Astrocyte of the spinal cord (primary cell): Measurements from ENCODE around the gene CCNYL1.

Experiments
- DNase-seq: peaks from one replicate; pipeline ENCODE4 v3.0.0; 2011; ENCODE audit warnings: low read depth, low spot score
- H3K4me3 ChIP-seq: 2 replicates; pipeline ENCODE4 v1.5.1; 2011; ENCODE audit warnings: low read depth, mild to moderate bottlenecking, low read length, moderate library complexity
- in situ Hi-C: cut with HindIII; loops from 2 replicates; pipeline ENCODE4 v1.10.0; 2017; ENCODE audit warnings: low sequenced_read_pairs
- TF ChIP-seq, protein P1 (sequence below): IDR thresholded peaks from 2 replicates; pipeline ENCODE4 v1.5.1; 2012; ENCODE audit warnings: low read depth, mild to moderate bottlenecking, low read length, inconsistent platforms

CCNYL1 gene

DNA sequence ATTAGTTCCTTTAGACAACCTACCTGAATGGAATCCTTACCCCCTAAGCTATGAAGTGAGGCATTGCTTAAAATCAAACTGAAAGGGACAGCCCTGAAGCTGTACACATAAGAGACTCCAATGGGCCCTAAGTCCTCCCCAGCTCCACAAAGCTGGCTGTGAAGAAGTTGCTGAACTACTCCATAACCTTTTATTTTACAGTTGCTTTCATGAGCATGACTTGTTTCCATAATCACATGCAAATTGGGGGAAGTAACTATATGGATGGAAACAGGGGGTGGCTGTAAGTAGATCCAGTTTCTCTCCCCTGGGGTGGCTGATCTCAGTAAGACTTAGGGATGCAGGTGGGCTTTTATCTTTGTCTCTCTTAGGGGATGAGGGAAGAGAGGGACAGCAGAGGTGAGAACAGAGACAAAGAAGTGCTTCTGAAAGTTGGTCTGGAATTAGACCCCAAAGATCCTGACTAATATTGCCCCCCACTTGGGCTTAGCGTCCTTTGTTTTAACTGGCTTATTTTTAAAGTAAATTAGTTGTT lies 52.7 kb downstream of the CCNYL1 start:
- no peak overlapping the region for H3K4me3 ChIP-seq
- TF ChIP-seq, protein P1, sequence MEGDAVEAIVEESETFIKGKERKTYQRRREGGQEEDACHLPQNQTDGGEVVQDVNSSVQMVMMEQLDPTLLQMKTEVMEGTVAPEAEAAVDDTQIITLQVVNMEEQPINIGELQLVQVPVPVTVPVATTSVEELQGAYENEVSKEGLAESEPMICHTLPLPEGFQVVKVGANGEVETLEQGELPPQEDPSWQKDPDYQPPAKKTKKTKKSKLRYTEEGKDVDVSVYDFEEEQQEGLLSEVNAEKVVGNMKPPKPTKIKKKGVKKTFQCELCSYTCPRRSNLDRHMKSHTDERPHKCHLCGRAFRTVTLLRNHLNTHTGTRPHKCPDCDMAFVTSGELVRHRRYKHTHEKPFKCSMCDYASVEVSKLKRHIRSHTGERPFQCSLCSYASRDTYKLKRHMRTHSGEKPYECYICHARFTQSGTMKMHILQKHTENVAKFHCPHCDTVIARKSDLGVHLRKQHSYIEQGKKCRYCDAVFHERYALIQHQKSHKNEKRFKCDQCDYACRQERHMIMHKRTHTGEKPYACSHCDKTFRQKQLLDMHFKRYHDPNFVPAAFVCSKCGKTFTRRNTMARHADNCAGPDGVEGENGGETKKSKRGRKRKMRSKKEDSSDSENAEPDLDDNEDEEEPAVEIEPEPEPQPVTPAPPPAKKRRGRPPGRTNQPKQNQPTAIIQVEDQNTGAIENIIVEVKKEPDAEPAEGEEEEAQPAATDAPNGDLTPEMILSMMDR = no peak
- in situ Hi-C loops = no loop called here
- DNase-seq = no peak

DNA sequence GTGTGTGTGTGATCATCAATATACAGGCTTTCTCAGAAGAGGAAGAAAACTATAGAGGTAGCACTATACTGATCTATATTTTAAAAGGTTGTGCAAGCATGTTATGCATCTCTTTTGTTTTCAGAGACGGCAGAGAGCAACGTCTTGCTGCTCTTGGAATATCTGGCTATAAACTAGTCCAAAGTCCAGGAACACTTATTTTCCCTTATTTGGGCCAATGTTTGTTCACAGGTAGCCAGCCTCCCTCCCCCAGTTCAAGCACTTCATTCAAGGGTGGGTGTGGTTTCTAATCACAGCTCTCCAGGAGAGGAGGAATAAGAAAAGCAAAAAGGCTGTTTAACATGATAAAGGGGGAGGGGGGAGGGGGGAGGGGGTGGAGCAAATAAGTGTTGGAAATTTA lies 54.1 kb downstream of the CCNYL1 start:
- in situ Hi-C loops = no loop called here
- TF ChIP-seq, protein P1 = no peak
- no peak overlapping the region for H3K4me3 ChIP-seq
- DNase-seq = no peak

DNA sequence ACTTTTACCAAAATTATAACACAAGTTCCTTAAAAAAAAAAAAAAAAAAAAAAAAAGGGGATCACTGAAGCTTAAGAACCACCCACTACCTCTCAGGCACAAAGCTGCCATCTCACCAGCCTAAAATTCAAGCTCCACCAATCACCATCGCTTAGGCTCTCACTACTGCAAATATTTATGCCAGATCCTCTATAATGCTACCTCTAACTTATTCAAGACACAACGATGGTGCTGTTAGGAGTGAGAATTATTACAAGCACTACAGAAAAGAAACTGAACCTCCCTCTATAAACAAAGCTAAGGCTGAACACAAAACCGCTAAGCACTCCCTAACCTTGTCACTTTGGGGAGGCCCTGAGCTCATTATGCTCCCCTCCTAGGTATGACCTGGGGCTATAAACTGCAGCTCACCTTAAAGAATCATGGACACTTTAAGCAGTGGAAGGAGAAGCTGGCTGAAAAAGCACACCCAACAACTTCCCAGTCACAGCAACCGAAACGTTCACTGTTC lies 54.7 kb downstream of the CCNYL1 start:
- no peak overlapping the region for H3K4me3 ChIP-seq
- DNase-seq = no peak
- TF ChIP-seq, protein P1 = no peak
- in situ Hi-C loops = no loop called here

DNA sequence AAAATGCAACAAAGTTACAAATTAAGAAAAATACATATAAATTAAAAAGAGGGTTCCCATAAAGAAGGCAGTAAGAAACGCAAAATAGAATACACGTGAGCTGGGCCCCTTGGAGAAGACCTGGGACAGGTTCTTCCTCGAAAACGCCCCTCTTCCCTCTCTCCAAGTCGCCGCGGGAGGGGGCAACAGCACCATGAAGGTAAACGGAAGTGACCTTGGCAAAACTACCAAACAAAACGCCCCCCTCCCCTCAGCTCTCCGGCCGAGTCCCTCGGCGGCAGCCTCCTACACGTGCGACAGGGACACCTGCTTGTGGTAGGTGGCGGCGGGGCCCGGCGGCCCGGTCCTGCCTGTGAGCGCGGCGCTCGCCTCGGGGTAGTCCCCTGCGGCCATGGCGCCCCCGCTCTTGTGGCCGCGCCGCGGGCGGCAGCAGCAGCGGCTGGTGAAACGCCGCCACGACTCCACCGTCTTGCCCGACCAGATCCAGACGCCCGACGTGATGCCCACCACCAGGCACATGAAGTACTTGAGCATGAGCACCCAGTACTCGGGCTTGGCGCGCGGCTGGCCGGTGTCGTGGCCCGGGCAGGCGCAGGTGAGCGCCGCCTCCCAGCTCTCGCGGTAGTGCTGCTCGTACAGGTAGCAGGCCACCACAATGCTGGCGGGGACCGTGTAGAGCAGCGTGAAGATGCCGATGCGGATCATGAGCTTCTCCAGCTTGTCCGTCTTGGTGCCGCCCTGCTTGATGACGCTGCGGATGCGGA lies 55.4 kb downstream of the CCNYL1 start:
- TF ChIP-seq, protein P1 = no peak
- DNase-seq = no peak
- H3K4me3 ChIP-seq = peak overlapping the region; percentile 12
- in situ Hi-C loops = no loop called here

DNA sequence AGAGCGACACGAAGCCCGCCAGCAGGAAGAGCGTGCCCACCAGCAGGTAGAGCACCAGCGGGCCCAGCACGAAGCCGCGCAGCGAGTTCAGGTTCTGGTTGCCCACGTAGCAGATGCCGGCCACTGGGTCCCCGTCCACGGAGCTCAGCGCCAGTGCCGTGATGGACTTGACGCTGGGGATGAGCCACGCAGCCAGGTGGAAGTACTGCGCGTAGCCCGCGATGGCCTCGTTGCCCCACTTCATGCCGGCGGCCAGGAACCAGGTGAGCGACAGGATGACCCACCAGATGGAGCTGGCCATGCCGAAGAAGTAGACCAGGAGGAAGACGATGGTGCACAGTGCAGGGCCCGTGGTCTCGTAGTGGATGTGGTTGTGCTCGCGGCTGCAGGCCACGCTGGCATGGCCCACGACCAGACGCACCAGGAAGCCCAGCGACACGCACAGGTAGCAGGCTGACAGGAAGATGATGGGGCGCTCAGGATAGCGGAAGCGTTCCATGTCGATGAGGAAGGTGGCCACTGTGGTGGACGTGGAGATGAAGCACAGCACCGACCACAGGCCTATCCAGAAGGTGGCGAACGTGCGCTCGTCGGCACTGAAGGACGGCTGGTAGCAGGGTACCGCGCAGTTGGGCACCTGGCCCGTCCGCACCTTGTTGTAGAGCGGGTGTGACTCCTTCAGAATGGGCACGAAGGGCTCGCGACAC lies 56.2 kb downstream of the CCNYL1 start:
- TF ChIP-seq, protein P1 = peak; percentile 49
- DNase-seq = peak; percentile 20
- peak overlapping the region; percentile 62 for H3K4me3 ChIP-seq
- in situ Hi-C loops = no loop called here

DNA sequence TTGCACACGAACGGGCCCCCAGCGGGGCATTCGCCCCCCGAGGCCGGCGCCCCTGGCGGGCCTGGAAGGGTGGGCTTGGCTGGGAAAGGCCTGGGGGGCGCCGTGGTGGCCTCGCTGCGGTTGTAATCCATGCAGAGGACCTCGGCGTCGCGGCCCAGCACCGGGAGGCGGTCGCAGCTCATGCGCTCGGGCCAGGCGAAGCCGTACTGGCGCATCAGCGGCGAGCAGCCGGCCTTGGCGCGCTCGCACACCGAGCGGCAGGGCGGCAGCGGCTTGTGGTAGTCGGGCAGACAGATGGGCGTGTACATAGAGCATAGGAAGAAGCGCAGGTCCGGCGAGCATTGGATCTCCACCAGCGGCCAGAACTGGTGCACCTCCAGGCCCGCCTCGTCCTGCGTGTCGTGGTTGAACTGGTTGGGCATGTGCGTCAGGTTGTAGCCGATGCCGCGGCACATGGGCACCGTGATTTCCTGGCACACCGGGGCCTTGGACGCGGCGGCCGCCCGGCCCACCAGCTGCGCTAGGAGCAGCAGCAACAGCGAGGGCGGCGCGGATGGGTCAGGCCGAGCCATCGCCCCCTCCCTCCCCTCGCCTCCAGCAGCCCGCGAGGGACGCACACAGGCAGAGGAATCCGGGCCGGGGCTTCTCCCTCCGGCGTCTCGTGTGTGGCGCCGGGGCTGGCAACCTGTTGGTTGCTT lies 56.9 kb downstream of the CCNYL1 start:
- DNase-seq = peak; percentile 46
- in situ Hi-C loops = no loop called here
- TF ChIP-seq, protein P1 = no peak
- H3K4me3 ChIP-seq = peak overlapping the region; percentile 62
